IMR-90 (cell line): ENCODE data around the gene NDUFV2. TPM values are rescaled to one million over a fixed set of nuclear protein-coding genes. Genes with fewer than 3 reads are reported as not detected.

Experiments
- ATAC-seq: fragments of 200-7000 bp; cut with Tn5 transposase; 2 replicates; pipeline ENCODE4 v1.9.1; 2020; ENCODE audit warnings: low read depth, mild to moderate bottlenecking, moderate library complexity
- BruUV-seq: library from RNA; stranded (reverse); fragments of 400-500 nt; replicated peaks from 2 replicates; lab custom pipeline; 2021; lab: Mats Ljungman, UMichigan
- CTCF ChIA-PET: fragments of 300-600 bp; formaldehyde crosslinking; extraction: SDS; loops from one replicate; lab custom pipeline; 2021; ENCODE audit warnings: antibody characterized with exemption; lab: Yijun Ruan, JAX
- POLR2A ChIA-PET: fragments of 300-600 bp; sonication (Branson Sonifier 250); formaldehyde crosslinking; loops from one replicate; lab custom pipeline; 2022; ENCODE audit warnings: antibody characterized with exemption; ENCODE audit not compliant: unreplicated experiment; lab: Charles Lee
- DNase-seq: peaks from one replicate; pipeline ENCODE4 v3.0.0; 2013
- H2AFZ ChIP-seq: replicated peaks from 2 replicates; pipeline ENCODE3; 2013; ENCODE audit warnings: low read length, mild to moderate bottlenecking; ENCODE audit not compliant: poor library complexity
- H2AK5ac ChIP-seq: 2 replicates; pipeline ENCODE4 v1.6.1; 2013; ENCODE audit warnings: low read depth, low read length, inconsistent platforms
- H2AK9ac ChIP-seq: replicated peaks from 2 replicates; pipeline ENCODE3; 2013; ENCODE audit warnings: mild to moderate bottlenecking, low read depth, low read length, moderate library complexity; ENCODE audit not compliant: poor library complexity
- H2BK120ac ChIP-seq: 2 replicates; pipeline ENCODE4 v1.6.1; 2013; ENCODE audit warnings: low read depth, low read length, inconsistent platforms
- H2BK15ac ChIP-seq: 3 replicates; pipeline ENCODE4 v1.6.1; 2013; ENCODE audit warnings: low read depth, low read length, inconsistent platforms
- H2BK20ac ChIP-seq: 2 replicates; pipeline ENCODE4 v1.6.1; 2013; ENCODE audit warnings: low read depth, mild to moderate bottlenecking, inconsistent platforms, low read length, moderate library complexity
- H2BK5ac ChIP-seq: 2 replicates; pipeline ENCODE4 v1.6.1; 2013; ENCODE audit warnings: mild to moderate bottlenecking, low read depth, low read length, inconsistent platforms; ENCODE audit not compliant: poor library complexity, severe bottlenecking
- H3K14ac ChIP-seq: replicated peaks from 2 replicates; pipeline ENCODE4 v1.6.1; 2013; ENCODE audit warnings: low read depth, low read length, inconsistent platforms
- H3K18ac ChIP-seq: 2 replicates; pipeline ENCODE4 v1.6.1; 2013; ENCODE audit warnings: low read depth, low read length, control low read depth
- H3K23ac ChIP-seq: 2 replicates; pipeline ENCODE4 v1.6.1; 2013; ENCODE audit warnings: low read depth, low read length, inconsistent platforms
- H3K27ac ChIP-seq: 2 replicates; pipeline ENCODE4 v1.5.1; 2013; ENCODE audit warnings: mild to moderate bottlenecking, control low read depth, low read length; ENCODE audit not compliant: insufficient read depth
- H3K27me3 ChIP-seq: 2 replicates; pipeline ENCODE4 v1.6.1; 2013; ENCODE audit warnings: low read length; ENCODE audit not compliant: control insufficient read depth, insufficient read depth
- H3K36me3 ChIP-seq: 2 replicates; pipeline ENCODE4 v1.6.1; 2013; ENCODE audit warnings: low read length, mixed read lengths; ENCODE audit not compliant: control insufficient read depth, insufficient read depth
- H3K4ac ChIP-seq: 2 replicates; pipeline ENCODE4 v1.6.1; 2013; ENCODE audit warnings: low read depth, low read length, inconsistent platforms
- H3K4me1 ChIP-seq: 2 replicates; pipeline ENCODE4 v1.6.1; 2013; ENCODE audit warnings: low read length, mixed read lengths; ENCODE audit not compliant: control insufficient read depth, insufficient read depth
- H3K4me2 ChIP-seq: 2 replicates; pipeline ENCODE4 v1.6.1; 2013; ENCODE audit warnings: low read depth, mild to moderate bottlenecking, control low read depth, low read length, moderate library complexity
- H3K4me3 ChIP-seq: 2 replicates; pipeline ENCODE4 v1.5.1; 2013; ENCODE audit warnings: low read depth, mild to moderate bottlenecking, control low read depth, low read length, moderate library complexity; ENCODE audit not compliant: insufficient read depth
- H3K56ac ChIP-seq: 2 replicates; pipeline ENCODE4 v1.6.1; 2013; ENCODE audit warnings: low read length, inconsistent platforms; ENCODE audit not compliant: insufficient read depth; ENCODE audit errors: extremely low read depth
- H3K79me1 ChIP-seq, 2 experiments: 2 replicates each; pipeline ENCODE4 v1.6.1; 2013; ENCODE audit warnings: low read length in 2 of 2, inconsistent platforms in 1 of 2, low read depth in 1 of 2
- H3K9ac ChIP-seq: 2 replicates; pipeline ENCODE4 v1.6.1; 2013; ENCODE audit warnings: low read depth, low read length, control low read depth
- H3K9me1 ChIP-seq: 2 replicates; pipeline ENCODE4 v1.6.1; 2013; ENCODE audit warnings: low read length, inconsistent platforms; ENCODE audit not compliant: insufficient read depth
- H3K9me3 ChIP-seq: 2 replicates; pipeline ENCODE4 v1.6.1; 2013; ENCODE audit warnings: low read length; ENCODE audit not compliant: control insufficient read depth, insufficient read depth
- H4K20me1 ChIP-seq: 2 replicates; pipeline ENCODE4 v1.6.1; 2013; ENCODE audit warnings: low read length, inconsistent platforms; ENCODE audit not compliant: insufficient read depth
- H4K5ac ChIP-seq: 2 replicates; pipeline ENCODE4 v1.6.1; 2013; ENCODE audit warnings: mild to moderate bottlenecking, low read depth, low read length, control low read depth
- H4K8ac ChIP-seq, 2 experiments: 2 replicates each; pipeline ENCODE4 v1.6.1; 2013; ENCODE audit warnings: low read depth in 2 of 2, low read length in 2 of 2, control low read depth in 1 of 2, inconsistent platforms in 1 of 2
- H4K91ac ChIP-seq: 2 replicates; pipeline ENCODE4 v1.6.1; 2013; ENCODE audit warnings: low read depth, low read length, inconsistent platforms; ENCODE audit not compliant: insufficient read depth
- MAFK ChIP-seq: IDR thresholded peaks from 2 replicates; pipeline ENCODE4 v1.6.1; 2012; ENCODE audit warnings: low read depth, low read length, improper control_type of control experiment
- RFX5 ChIP-seq: IDR thresholded peaks from 2 replicates; pipeline ENCODE4 v1.8.0; 2012; ENCODE audit warnings: low read depth, mild to moderate bottlenecking, low read length, moderate library complexity
- WGBS, 2 experiments: methylation state at CpG; one replicate each; pipeline versions ENCODE4 v1.1.5 to v1.1.7; 2013; ENCODE audit warnings: missing lambda C conversion rate in 2 of 2; ENCODE audit not compliant: insufficient read length in 1 of 2; ENCODE audit errors: extremely low coverage in 2 of 2; 5-methylcytosine and 5-hydroxymethylcytosine counted together
- dilution Hi-C: fragments of 300-500 bp; cut with HindIII; formaldehyde crosslinking; loops from one replicate; pipeline ENCODE4 v1.14.3; 2018; ENCODE audit warnings: low sequenced_read_pairs; ENCODE audit not compliant: unreplicated experiment
- in situ Hi-C: fragments of 300-500 bp; cut with MboI; formaldehyde crosslinking; loops from 3 replicates; pipeline ENCODE4 v1.14.3; 2019; ENCODE audit warnings: low sequenced_read_pairs, inconsistent platforms, mixed read lengths
- intact Hi-C: fragments of 100-400 bp; cut with micrococcal nuclease; formaldehyde crosslinking; loops from 2 replicates; pipeline ENCODE4 v1.10.0; 2022
- polyA plus RNA-seq, 3 experiments: library from polyadenylated mRNA; depleted of rRNA; stranded (reverse); fragments of >200 nt; gene quantifications; 2 replicates each; pipeline ENCODE4 v1.2.3, GENCODE V29; 2012; ENCODE audit warnings: low replicate concordance in 1 of 3
- total RNA-seq: library from RNA; depleted of rRNA; stranded (reverse); fragments of >200 nt; gene quantifications from 2 replicates; pipeline ENCODE4 v1.2.3, GENCODE V29; 2012

The NDUFV2 gene
- total and polyA plus RNA-seq, 2 of the 4 experiments (the other 2 are of a cell fraction), result 106 to 126 TPM

DNA sequence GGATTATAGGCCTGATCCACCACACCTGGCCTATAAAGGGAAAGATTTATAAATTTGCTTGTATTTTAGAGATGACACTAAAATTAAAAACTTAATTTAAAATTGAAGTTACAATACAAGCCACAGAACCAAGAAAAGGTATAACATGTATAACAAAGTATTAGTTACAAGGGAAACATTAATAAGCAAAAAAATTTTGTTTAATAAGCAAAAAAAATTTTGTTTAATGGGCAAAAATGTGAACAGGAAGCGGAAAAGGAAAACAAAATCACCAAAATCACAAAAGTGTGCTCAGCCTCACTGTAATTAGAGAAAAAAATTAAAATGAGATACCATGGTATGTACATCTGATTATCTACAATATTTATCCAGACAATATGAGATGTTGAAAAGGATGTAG, 15.9 kb upstream of the NDUFV2 start:
- no peak overlapping the region for H2BK120ac ChIP-seq
- no peak overlapping the region for H4K8ac ChIP-seq
- WGBS, 2 experiments, result no CpG with 5 or more reads among the region's 1 CpG
- no peak overlapping the region for H4K5ac ChIP-seq
- no peak overlapping the region for H3K23ac ChIP-seq
- no peak overlapping the region for H3K27ac ChIP-seq
- H3K4me2 ChIP-seq, result no peak overlapping the region
- TF ChIP-seq MAFK, result peak; percentile 63
- no peak for TF ChIP-seq RFX5
- H3K4me3 ChIP-seq, result no peak overlapping the region
- H2BK15ac ChIP-seq, result no peak overlapping the region
- no peak overlapping the region for H3K18ac ChIP-seq
- no TSS peak for BruUV-seq
- intact Hi-C loops, result no loop called here
- no peak overlapping the region for H3K4ac ChIP-seq
- H3K9me1 ChIP-seq, result peaks cover 6% of the 10 kb centered on the region; the same call in 1 of the 2 replicates
- H2AK5ac ChIP-seq, result no peak overlapping the region
- no peak overlapping the region for H2BK5ac ChIP-seq
- H3K27me3 ChIP-seq, result no peaks in the 10 kb centered on the region
- no peaks in the 10 kb centered on the region for H3K4me1 ChIP-seq
- no peak for DNase-seq
- no peak overlapping the region for H3K14ac ChIP-seq
- H3K9ac ChIP-seq, result no peak overlapping the region
- no peaks in the 10 kb centered on the region for H3K9me3 ChIP-seq
- H2AFZ ChIP-seq, result no peak overlapping the region
- H4K20me1 ChIP-seq, result no peaks in the 10 kb centered on the region
- dilution Hi-C loops, result no loop called here
- POLR2A ChIA-PET, result no interaction called here
- no peak overlapping the region for H3K56ac ChIP-seq
- ATAC-seq, result no peak
- no peak overlapping the region for H4K91ac ChIP-seq
- no peaks in the 10 kb centered on the region for H3K79me1 ChIP-seq
- H3K36me3 ChIP-seq, result no peaks in the 10 kb centered on the region
- H2AK9ac ChIP-seq, result no peak overlapping the region
- no peak overlapping the region for H2BK20ac ChIP-seq
- CTCF ChIA-PET, result no interaction called here
- in situ Hi-C loops, result no loop called here
